K562 (cell line): ENCODE measurements around the gene GLIS1. TPM values are rescaled to one million over a fixed set of nuclear protein-coding genes. Genes with fewer than 3 reads are reported as not detected.

Experiments
- ATAC-seq: fragments of 200-7000 bp; cut with Tn5 transposase; 3 replicates; pipeline ENCODE4 v1.9.1; 2020; ENCODE audit warnings: moderate library complexity
- BruUV-seq: library from RNA; stranded (reverse); fragments of 400-500 nt; replicated peaks from 2 replicates; lab custom pipeline; 2021; lab: Mats Ljungman, UMichigan
- CTCF ChIA-PET: fragments of 300-600 bp; formaldehyde crosslinking; extraction: SDS; loops from one replicate; lab custom pipeline; 2021; ENCODE audit warnings: low intra/inter-chr PET ratio; lab: Yijun Ruan, JAX
- POLR2A ChIA-PET: fragments of 300-600, 350-650 bp; sonication (Branson Sonifier 250); formaldehyde crosslinking; extraction: SDS; loops from one replicate; lab custom pipeline; 2021; ENCODE audit warnings: antibody characterized with exemption, inconsistent platforms; lab: Yijun Ruan, JAX
- DNase-seq, 4 experiments: peaks; one replicate each; pipeline versions ENCODE4 v3.0.0 to v3.0.0-alpha.2; 2011 to 2018; ENCODE audit warnings: low spot score in 3 of 4, mixed read lengths in 3 of 4; ENCODE audit errors: extremely low read depth in 1 of 4
- FAIRE-seq: peaks from 2 replicates; lab custom pipeline; 2011; peaks lifted over from hg19 to GRCh38; lab: Jason Lieb, UNC
- H2AFZ ChIP-seq: 2 replicates; pipeline ENCODE4 v1.6.0; 2011; ENCODE audit warnings: low read depth, low read length, control low read depth, inconsistent platforms
- H3K27ac ChIP-seq: fragments of 200-600 bp; 3 replicates; pipeline ENCODE4 v1.8.0; 2011; ENCODE audit warnings: low read depth, mild to moderate bottlenecking, control low read depth, inconsistent platforms, low read length, moderate library complexity, mixed read lengths; ENCODE audit errors: extremely low read depth
- H3K27me3 ChIP-seq, 2 experiments: fragments of 300-600 bp in 1 of 2; 2 replicates in 1 of 2; 3 replicates in 1 of 2; pipeline versions ENCODE4 v1.6.0 to v1.8.0; 2011; ENCODE audit warnings: inconsistent platforms in 2 of 2, low read length in 2 of 2, mild to moderate bottlenecking in 1 of 2, mixed read lengths in 1 of 2, moderate library complexity in 1 of 2; ENCODE audit not compliant: control insufficient read depth in 2 of 2, insufficient read depth in 2 of 2
- H3K36me3 ChIP-seq: fragments of 300-600 bp; 3 replicates; pipeline ENCODE4 v1.8.0; 2011; ENCODE audit warnings: mild to moderate bottlenecking, low read length, inconsistent platforms; ENCODE audit not compliant: control insufficient read depth, insufficient read depth
- H3K4me1 ChIP-seq, 2 experiments: fragments of 200-600 bp in 1 of 2; replicated peaks in 1 of 2; 2 replicates in 1 of 2; 3 replicates in 1 of 2; pipeline versions ENCODE4 v1.5.1 to v1.8.0; 2011; ENCODE audit warnings: inconsistent platforms in 2 of 2, low read length in 2 of 2, mild to moderate bottlenecking in 1 of 2, mixed read lengths in 1 of 2, moderate library complexity in 1 of 2; ENCODE audit not compliant: control insufficient read depth in 2 of 2, insufficient read depth in 2 of 2
- H3K4me2 ChIP-seq: 2 replicates; pipeline ENCODE4 v1.6.1; 2011; ENCODE audit warnings: low read length, control low read depth, inconsistent platforms, mixed read lengths; ENCODE audit not compliant: insufficient read depth
- H3K4me3 ChIP-seq: fragments of 200-600 bp; sonication (generic), shearing (Covaris generic); 2 replicates; pipeline ENCODE4 v1.5.1; 2016; ENCODE audit warnings: control low read depth, inconsistent platforms
- H3K79me2 ChIP-seq: fragments of 200-600 bp; 3 replicates; pipeline ENCODE4 v1.8.0; 2011; ENCODE audit warnings: low read length, inconsistent platforms; ENCODE audit not compliant: control insufficient read depth, insufficient read depth
- H3K9ac ChIP-seq, 2 experiments: 2 replicates each; pipeline versions ENCODE4 v1.6.0 to v1.6.1; 2011; ENCODE audit warnings: low read depth in 2 of 2, low read length in 2 of 2, control low read depth in 1 of 2, inconsistent platforms in 1 of 2, mild to moderate bottlenecking in 1 of 2, mixed read lengths in 1 of 2; ENCODE audit not compliant: insufficient read depth in 1 of 2
- H3K9me1 ChIP-seq: one replicate; pipeline ENCODE4 v1.6.0; 2011; ENCODE audit warnings: inconsistent platforms, mild to moderate bottlenecking, low read length, moderate library complexity; ENCODE audit not compliant: control insufficient read depth, insufficient read depth
- H3K9me3 ChIP-seq: replicated peaks from 2 replicates; pipeline ENCODE4 v1.5.1; 2011; ENCODE audit warnings: low read depth, low read length, inconsistent platforms; ENCODE audit not compliant: control insufficient read depth, insufficient read depth
- H4K20me1 ChIP-seq: replicated peaks from 2 replicates; pipeline ENCODE4 v1.6.1; 2011; ENCODE audit warnings: low read length, inconsistent platforms, mixed read lengths; ENCODE audit not compliant: control insufficient read depth, insufficient read depth
- C11orf30 ChIP-seq: fragments of 450-650 bp; IDR thresholded peaks from 2 replicates; pipeline ENCODE4 v1.6.1; 2016; ENCODE audit warnings: low read depth, mild to moderate bottlenecking
- CBX1 ChIP-seq: sonication (generic); IDR thresholded peaks from 2 replicates; pipeline ENCODE4 v1.6.1; 2016; ENCODE audit warnings: antibody characterized with exemption, low read depth, mild to moderate bottlenecking
- MEIS2 ChIP-seq: fragments of 450-650 bp; IDR thresholded peaks from 2 replicates; pipeline ENCODE4 v1.6.1; 2014; ENCODE audit warnings: mild to moderate bottlenecking; ENCODE audit not compliant: partially characterized antibody
- NRF1 ChIP-seq, 2 experiments: fragments of 450-650 bp; IDR thresholded peaks in 1 of 2; conservative IDR thresholded peaks in 1 of 2; 2 replicates each; pipeline ENCODE4 v1.6.1; 2014; ENCODE audit warnings: mild to moderate bottlenecking in 2 of 2
- POLR2AphosphoS5 ChIP-seq: IDR thresholded peaks from 2 replicates; pipeline ENCODE4 v1.6.1; 2011; ENCODE audit warnings: mild to moderate bottlenecking, low read depth, low read length, moderate library complexity; ENCODE audit not compliant: control insufficient read depth, insufficient read depth
- POLR2B ChIP-seq: fragments of 450-650 bp; IDR thresholded peaks from 2 replicates; pipeline ENCODE4 v1.6.1; 2018; ENCODE audit warnings: low read depth; ENCODE audit not compliant: partially characterized antibody
- ZKSCAN8 ChIP-seq: fragments of 200-800 bp; sonication (Bioruptor generic); IDR thresholded peaks from 2 replicates; pipeline ENCODE4 v1.6.1; 2016; ENCODE audit warnings: missing genetic modification characterization, missing compliant biosample characterization
- ZNF311 ChIP-seq: fragments of 250-450 bp; sonication (Bioruptor Pico); IDR thresholded peaks from 2 replicates; pipeline ENCODE4 v1.4.0; 2020; ENCODE audit warnings: mild to moderate bottlenecking, moderate library complexity
- ZNF431 ChIP-seq: sonication (generic); formaldehyde crosslinking; IDR thresholded peaks from 2 replicates; pipeline ENCODE4 v1.8.0; 2022; ENCODE audit warnings: mild to moderate bottlenecking, missing genetic modification reagents
- WGBS: fragments of 100-300 bp; shearing (Covaris generic); methylation state at CpG from one replicate; pipeline ENCODE4 v1.1.6; 2016; ENCODE audit warnings: low coverage, mixed read lengths; ENCODE audit not compliant: insufficient coverage; ENCODE audit errors: missing lambda C conversion rate; 5-methylcytosine and 5-hydroxymethylcytosine counted together
- in situ Hi-C: fragments of 300-500 bp; cut with MboI; formaldehyde crosslinking; loops from 4 replicates; pipeline ENCODE4 v1.15.0; 2018; ENCODE audit warnings: inconsistent platforms, mixed read lengths
- intact Hi-C: fragments of 100-400 bp; cut with micrococcal nuclease; formaldehyde crosslinking; loops from 2 replicates; pipeline ENCODE4 v1.14.2; 2022
- polyA plus RNA-seq, 8 experiments: library from polyadenylated mRNA; depleted of rRNA in 4 of 8; stranded (reverse) in 5 of 8; unstranded in 3 of 8; fragments of >200 nt; fragmentation: Nextera tagmentation in 2 of 8; fragmentation: Illumina TruSeq in 1 of 8; extraction: Ambion mirVana in 2 of 8; extraction: Trizol in 1 of 8; gene quantifications; 2 replicates each; pipeline versions ENCODE4 v1.2.1 to v1.2.3, GENCODE V29; 2011 to 2014; ENCODE audit warnings: inconsistent platforms in 1 of 8, missing spikeins in 1 of 8
- total RNA-seq, 7 experiments: library from RNA; depleted of rRNA in 6 of 7; stranded (reverse); fragments of >200 nt in 6 of 7; fragmentation: Illumina TruSeq in 2 of 7; extraction: Trizol in 2 of 7; gene quantifications; 2 replicates each; pipeline versions ENCODE4 v1.2.1 to v1.2.3, GENCODE V29; 2011 to 2021; ENCODE audit warnings: low replicate concordance in 1 of 7
- TF ChIP-seq, protein P1 (sequence below): sonication (generic); formaldehyde crosslinking; IDR thresholded peaks from 2 replicates; pipeline ENCODE4 v1.9.0; 2022; ENCODE audit warnings: mild to moderate bottlenecking, missing genetic modification reagents

Gene GLIS1
- total and polyA plus RNA-seq, 9 of the 15 experiments (the other 6 are each of a cell fraction or from before 2014, with no cell fraction given): not detected

DNA sequence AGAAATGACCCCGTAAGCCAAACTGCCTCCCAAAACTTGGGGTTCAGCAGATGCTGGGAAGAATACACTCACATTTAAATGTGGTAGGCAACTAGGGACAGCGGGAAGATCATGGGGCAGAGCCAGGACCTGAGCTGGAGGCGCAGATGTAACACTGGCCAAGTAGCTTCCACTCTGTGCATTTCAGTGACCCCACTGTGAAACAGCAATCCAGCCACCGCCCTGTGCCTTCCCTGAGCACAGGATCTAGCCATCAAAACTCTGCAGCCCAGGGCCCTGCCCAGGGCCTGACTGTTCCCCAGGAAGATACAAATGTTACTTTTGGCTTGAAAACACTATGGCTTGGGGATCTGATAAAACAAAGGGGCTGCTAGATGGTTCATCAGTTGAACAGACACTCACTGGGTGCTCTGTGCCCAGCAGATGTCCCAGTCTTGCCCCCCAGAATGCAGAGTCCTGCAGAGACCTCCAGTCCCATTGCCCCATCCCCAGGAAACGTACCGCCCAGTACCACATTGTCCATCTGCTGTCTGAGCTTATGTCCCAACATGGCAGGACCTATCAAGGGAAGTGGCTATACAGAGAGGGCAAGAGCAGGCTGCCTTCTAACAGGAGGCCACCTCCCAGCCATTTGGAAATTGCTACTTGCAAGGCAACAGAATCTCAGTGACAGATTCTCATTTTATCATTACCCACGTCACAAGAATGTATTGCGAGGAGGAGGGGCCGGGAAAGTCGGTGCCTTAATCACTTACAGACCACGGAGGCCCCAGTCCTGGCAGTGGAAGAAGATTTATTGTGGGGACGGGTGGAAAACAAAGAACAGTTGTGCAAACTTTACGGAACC is 155.7 kb downstream of the GLIS1 start (continued):
- TF ChIP-seq POLR2AphosphoS5 (no peak), ZNF431 (CRISPR knock-in tag) (no peak), ZKSCAN8 (CRISPR knock-in tag) (no peak), C11orf30 (no peak), ZNF311 (CRISPR knock-in tag) (no peak)
- TF ChIP-seq, protein P1, sequence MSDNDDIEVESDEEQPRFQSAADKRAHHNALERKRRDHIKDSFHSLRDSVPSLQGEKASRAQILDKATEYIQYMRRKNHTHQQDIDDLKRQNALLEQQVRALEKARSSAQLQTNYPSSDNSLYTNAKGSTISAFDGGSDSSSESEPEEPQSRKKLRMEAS (CRISPR knock-in tag): no peak

DNA sequence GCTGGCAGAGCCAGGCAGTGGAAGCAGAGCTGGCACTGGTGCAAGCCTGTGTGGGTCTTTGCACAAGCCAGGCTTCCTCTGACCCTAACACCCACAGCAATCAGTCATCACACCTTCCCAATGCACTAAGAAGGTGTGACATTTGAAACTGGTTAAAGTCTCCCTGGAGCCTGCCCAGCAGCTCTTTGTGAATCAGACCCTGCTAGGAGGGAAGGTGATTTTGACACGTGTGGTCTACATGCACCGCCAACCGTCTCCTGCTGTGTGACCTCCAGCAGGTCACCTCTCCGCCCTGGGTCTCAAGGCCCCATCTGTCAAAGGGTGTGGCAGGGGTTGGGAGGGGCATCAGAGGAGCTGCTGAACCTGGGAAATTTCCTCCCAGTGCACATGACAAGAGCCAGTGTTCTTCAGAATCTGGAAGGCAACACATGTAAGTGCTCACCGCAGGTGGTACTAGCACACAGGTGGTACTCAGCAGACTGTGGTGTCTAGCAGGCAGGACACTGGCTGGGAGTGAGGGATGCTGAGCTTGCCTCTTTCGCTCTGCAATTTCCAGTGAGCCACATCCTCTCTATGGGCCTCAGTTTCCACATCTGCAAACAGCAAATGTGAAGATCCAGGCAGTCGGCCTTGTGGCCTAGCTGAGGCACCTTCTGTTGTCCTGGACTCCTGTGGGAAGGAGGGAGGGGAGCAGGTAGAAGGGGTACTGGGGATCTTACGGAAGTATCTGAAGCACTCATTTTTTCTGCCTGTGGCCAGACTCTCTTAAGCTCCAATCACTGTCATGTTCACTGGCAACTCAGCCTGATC is 156.5 kb downstream of the GLIS1 start:
- peaks cover 5 to 14% of the 10 kb centered on the region in 2 experiments; a peak in 4 of 5 replicates for H3K4me1 ChIP-seq
- no peaks in the 10 kb centered on the region for H3K9me1 ChIP-seq
- H4K20me1 ChIP-seq: peaks cover 24% of the 10 kb centered on the region; the same call in 1 of the 2 replicates
- ChIA-PET POLR2A (interaction anchor here (1.0 to 1.4 kb wide), 2 partner anchors 19 to 21 kb away, joined by 3 to 4 read pairs; no protein-coding TSS in a partner anchor), CTCF (no interaction called here)
- under 1% methylated on average over 8 of the region's 8 CpGs for WGBS
- H3K9ac ChIP-seq: peak overlapping the region in 1 of 2 experiments; percentile 45; a peak in 1 of 4 replicates
- peaks cover 7 to 54% of the 10 kb centered on the region in 2 experiments; a peak in 4 of 5 replicates for H3K27me3 ChIP-seq
- H3K27ac ChIP-seq: no peak overlapping the region
- no peaks in the 10 kb centered on the region for H3K36me3 ChIP-seq
- H2AFZ ChIP-seq: no peak overlapping the region
- no TSS peak for BruUV-seq
- H3K79me2 ChIP-seq: no peaks in the 10 kb centered on the region
- in situ Hi-C loops: no loop called here
- no peak overlapping the region for H3K4me3 ChIP-seq
- TF ChIP-seq NRF1 (conservative IDR thresholded peaks at IDR 0.05 in 1 of 2, IDR thresholded peaks at IDR 0.05 in 1 of 2) (no peak), CBX1 (no peak), POLR2B (no peak), MEIS2 (peak; percentile 15)
- no peaks in the 10 kb centered on the region for H3K9me3 ChIP-seq
- peak; percentile 26 for ATAC-seq
- FAIRE-seq: no peak
- H3K4me2 ChIP-seq: no peak overlapping the region
- peak; percentile 24 to 53 (median 36) for DNase-seq
- intact Hi-C loops: no loop called here
